Stimulated activated CD4-positive, alpha-beta T cell treated with anti-CD3 and anti-CD28 coated beads, Interleukin-1b, Interleukin-23, amount 100 ng/mL, for 1 hour (primary cell): ENCODE data around the gene OR9Q2.
"Not testable (repeated sequence)": the region's sequence is repeated elsewhere in the genome, so short reads cannot be mapped to it uniquely, and the experiment has no call there.

Experiments used
- DNase-seq, 2 donors: peaks; one replicate each; pipeline ENCODE4 v3.0.0-alpha.2; 2020; ENCODE audit warnings: low read depth in 2 of 2

OR9Q2 gene, protein sequence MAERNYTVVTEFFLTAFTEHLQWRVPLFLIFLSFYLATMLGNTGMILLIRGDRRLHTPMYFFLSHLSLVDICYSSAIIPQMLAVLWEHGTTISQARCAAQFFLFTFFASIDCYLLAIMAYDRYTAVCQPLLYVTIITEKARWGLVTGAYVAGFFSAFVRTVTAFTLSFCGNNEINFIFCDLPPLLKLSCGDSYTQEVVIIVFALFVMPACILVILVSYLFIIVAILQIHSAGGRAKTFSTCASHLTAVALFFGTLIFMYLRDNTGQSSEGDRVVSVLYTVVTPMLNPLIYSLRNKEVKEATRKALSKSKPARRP

GRCh38 chr11:58188770-58189169, at the start of gene OR9Q2:
Gene OR9Q2, plus strand, starts transcription at chr11:58189070. Its CDS starts 1,421 bp downstream, at chr11:58190491.
- no peak for DNase-seq

GRCh38 chr11:58142761-58143160, 46.1 kb upstream of the OR9Q2 start:
- DNase-seq, result no peak

GRCh38 chr11:58152781-58153180, 36.1 kb upstream of the OR9Q2 start:
- DNase-seq, result no peak

GRCh38 chr11:58164389-58164788, 24.5 kb upstream of the OR9Q2 start:
- DNase-seq, result no peak

GRCh38 chr11:58164990-58165389, 23.9 kb upstream of the OR9Q2 start:
- no peak for DNase-seq

GRCh38 chr11:58165504-58166106, 23.3 kb upstream of the OR9Q2 start:
- no peak for DNase-seq

DNA sequence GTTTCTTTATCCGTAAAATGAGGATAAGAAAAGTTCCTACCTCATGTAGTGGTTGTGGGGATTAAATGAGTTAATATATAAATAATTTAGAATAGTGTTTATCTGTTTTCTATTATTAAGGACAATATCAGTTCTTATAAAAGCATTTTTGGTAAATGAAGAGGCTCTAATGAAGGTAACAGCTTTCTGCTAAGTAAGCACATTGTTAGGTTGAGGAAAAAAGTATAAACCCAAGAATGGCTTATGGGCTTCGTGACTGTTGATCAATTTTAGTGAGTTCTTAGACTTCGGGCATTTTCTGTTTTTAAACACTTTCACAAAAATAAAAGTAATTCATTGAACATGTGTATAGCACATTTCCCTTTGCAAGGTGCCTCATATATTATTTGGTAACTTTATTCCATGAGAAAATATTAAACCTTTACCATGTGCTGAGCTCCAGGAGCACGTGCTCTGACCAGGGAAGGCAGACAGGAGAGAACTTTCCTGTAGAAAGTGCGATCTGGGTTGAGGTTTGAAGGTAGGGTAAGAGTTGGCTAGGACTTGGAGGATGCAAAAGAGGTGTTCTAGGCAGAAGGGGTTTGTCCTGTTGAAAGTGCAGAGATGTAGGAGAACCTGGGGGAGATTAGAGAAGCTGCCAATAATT, 11.3 kb upstream of the OR9Q2 start:
- no peak for DNase-seq

GRCh38 chr11:58178444-58178843, 10.4 kb upstream of the OR9Q2 start:
- no peak for DNase-seq

DNA sequence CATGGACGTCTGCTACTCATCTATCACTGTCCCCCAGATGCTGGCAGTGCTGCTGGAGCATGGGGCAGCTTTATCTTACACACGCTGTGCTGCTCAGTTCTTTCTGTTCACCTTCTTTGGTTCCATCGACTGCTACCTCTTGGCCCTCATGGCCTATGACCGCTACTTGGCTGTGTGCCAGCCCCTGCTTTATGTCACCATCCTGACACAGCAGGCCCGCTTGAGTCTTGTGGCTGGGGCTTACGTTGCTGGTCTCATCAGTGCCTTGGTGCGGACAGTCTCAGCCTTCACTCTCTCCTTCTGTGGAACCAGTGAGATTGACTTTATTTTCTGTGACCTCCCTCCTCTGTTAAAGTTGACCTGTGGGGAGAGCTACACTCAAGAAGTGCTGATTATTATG, 9.2 kb upstream of the OR9Q2 start:
- no peak for DNase-seq

GRCh38 chr11:58186938-58187337, 1.9 kb upstream of the OR9Q2 start:
- DNase-seq, result no peak

GRCh38 chr11:58192229-58192628, 3.4 kb downstream of the OR9Q2 start:
- DNase-seq, result no peak

GRCh38 chr11:58193391-58193790, 4.5 kb downstream of the OR9Q2 start:
- no peak for DNase-seq

GRCh38 chr11:58195939-58196338, 7.1 kb downstream of the OR9Q2 start:
- DNase-seq, result no peak

GRCh38 chr11:58199271-58199670, 10.4 kb downstream of the OR9Q2 start:
- DNase-seq, result no peak

GRCh38 chr11:58204042-58204441, 15.2 kb downstream of the OR9Q2 start, which contains the start of gene OR1S2:
Gene OR1S2, minus strand, starts transcription at chr11:58204142. Its CDS starts 0 bp downstream, at chr11:58204142.
- DNase-seq, result no peak

DNA sequence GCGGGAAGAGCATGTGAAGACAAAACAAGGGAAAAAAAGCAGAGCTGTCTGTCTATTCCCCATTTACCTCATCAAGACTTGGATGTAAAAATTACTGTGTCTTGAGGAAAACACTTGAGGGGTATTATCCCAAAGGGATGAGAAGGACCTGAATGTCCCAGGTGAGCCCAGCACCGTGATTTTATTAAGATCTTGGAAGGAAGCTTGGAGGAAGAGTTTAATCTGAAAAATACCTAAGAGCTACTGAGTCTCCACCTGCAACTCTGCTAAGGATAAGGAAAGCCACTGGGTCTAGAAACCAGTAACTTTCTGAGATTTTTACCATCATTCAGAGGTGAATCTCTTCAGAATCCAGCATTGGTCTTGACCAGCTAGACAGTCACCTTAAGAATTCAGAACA, 23.6 kb downstream of the OR9Q2 start, which contains the start of gene OR1S1:
Gene OR1S1, plus strand, starts transcription at position 301 of the 400 bp plus-strand sequence.
- not testable (repeated sequence) for DNase-seq

- DNase-seq, result no peak
These were observed 27.6 kb downstream of the OR9Q2 start for GRCh38 chr11:58216476-58216875.

GRCh38 chr11:58222721-58223120, 33.9 kb downstream of the OR9Q2 start:
- no peak for DNase-seq

DNA sequence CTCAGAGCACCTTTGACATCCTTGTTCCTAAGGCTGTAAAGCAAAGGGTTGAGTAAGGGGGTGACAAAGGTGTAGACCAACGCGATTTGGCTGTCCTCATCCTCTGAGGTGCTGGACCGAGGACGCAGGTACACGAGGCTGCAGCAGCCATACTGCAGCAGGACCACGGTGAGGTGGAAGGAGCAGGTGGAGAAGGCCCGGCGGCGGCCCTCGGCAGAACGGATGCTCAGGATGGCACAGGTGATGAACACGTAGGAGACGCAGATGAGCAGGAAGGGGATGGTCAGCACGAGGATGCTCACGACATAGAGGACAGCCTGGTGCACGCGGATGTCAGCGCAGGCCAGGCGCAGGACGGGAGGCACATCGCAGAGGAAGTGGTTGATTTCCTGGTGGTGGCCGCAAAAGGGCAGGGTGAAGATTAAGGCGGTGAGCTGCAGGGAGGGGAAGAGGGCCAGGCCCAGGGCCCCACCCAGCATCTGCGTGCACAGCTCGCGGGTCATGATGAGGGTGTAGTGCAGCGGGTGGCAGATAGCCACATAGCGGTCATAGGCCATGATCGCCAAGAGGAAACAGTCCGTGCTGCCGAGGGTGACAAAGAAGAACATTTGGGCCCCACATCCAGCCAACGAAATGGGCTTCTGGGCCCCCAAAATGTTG, 39.2 kb downstream of the OR9Q2 start:
- DNase-seq, result no peak
